Parathyroid adenoma (tissue), 2 donors: ENCODE data around the gene EXOC3.

Experiments used
- H2AFZ ChIP-seq: fragments of 300-600 bp; sonication (generic); one replicate; pipeline ENCODE4 v1.7.0; 2017; ENCODE audit warnings: antibody characterized with exemption, mild to moderate bottlenecking
- H3K27ac ChIP-seq: fragments of 300-600 bp; sonication (generic); one replicate; pipeline ENCODE4 v1.7.0; 2017
- H3K27me3 ChIP-seq: fragments of 300-600 bp; sonication (generic); one replicate; pipeline ENCODE4 v1.7.0; 2017; ENCODE audit warnings: low read length; ENCODE audit not compliant: control insufficient read depth, insufficient read depth
- H3K36me3 ChIP-seq: fragments of 300-600 bp; sonication (generic); one replicate; pipeline ENCODE4 v1.7.0; 2017; ENCODE audit warnings: low read length; ENCODE audit not compliant: control insufficient read depth, insufficient read depth
- H3K4me1 ChIP-seq: fragments of 300-600 bp; sonication (generic); one replicate; pipeline ENCODE4 v1.7.0; 2017; ENCODE audit warnings: control low read depth
- H3K4me2 ChIP-seq: fragments of 300-600 bp; sonication (generic); one replicate; pipeline ENCODE4 v1.7.0; 2017; ENCODE audit warnings: low read length
- H3K4me3 ChIP-seq: fragments of 300-600 bp; sonication (generic); one replicate; pipeline ENCODE4 v1.7.0; 2017; ENCODE audit warnings: low read depth, low read length
- H3K79me2 ChIP-seq: fragments of 300-600 bp; sonication (generic); one replicate; pipeline ENCODE4 v1.7.0; 2017; ENCODE audit warnings: control low read depth
- H3K9ac ChIP-seq: fragments of 300-600 bp; sonication (generic); one replicate; pipeline ENCODE4 v1.7.0; 2017; ENCODE audit warnings: mild to moderate bottlenecking
- H3K9me3 ChIP-seq: fragments of 300-600 bp; sonication (generic); one replicate; pipeline ENCODE4 v1.7.0; 2017; ENCODE audit warnings: low read length; ENCODE audit not compliant: control insufficient read depth
- TF ChIP-seq, protein P1 (sequence below): fragments of 300-600 bp; sonication (generic); IDR thresholded peaks from one replicate; pipeline ENCODE4 v1.7.0; 2017; ENCODE audit warnings: antibody characterized with exemption, mild to moderate bottlenecking
- donor health status: primary hyperparathyroidism.

EXOC3 gene

GRCh38 chr5:448061-448765 lies 5.2 kb downstream of the EXOC3 start:
- H3K9ac ChIP-seq: no peak overlapping the region
- H2AFZ ChIP-seq: no peak overlapping the region
- peaks cover 3% of the 10 kb centered on the region for H3K36me3 ChIP-seq
- TF ChIP-seq, protein P1, sequence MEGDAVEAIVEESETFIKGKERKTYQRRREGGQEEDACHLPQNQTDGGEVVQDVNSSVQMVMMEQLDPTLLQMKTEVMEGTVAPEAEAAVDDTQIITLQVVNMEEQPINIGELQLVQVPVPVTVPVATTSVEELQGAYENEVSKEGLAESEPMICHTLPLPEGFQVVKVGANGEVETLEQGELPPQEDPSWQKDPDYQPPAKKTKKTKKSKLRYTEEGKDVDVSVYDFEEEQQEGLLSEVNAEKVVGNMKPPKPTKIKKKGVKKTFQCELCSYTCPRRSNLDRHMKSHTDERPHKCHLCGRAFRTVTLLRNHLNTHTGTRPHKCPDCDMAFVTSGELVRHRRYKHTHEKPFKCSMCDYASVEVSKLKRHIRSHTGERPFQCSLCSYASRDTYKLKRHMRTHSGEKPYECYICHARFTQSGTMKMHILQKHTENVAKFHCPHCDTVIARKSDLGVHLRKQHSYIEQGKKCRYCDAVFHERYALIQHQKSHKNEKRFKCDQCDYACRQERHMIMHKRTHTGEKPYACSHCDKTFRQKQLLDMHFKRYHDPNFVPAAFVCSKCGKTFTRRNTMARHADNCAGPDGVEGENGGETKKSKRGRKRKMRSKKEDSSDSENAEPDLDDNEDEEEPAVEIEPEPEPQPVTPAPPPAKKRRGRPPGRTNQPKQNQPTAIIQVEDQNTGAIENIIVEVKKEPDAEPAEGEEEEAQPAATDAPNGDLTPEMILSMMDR: no peak
- no peaks in the 10 kb centered on the region for H3K9me3 ChIP-seq
- H3K4me2 ChIP-seq: no peak overlapping the region
- H3K27ac ChIP-seq: no peak overlapping the region
- peaks cover 45% of the 10 kb centered on the region for H3K79me2 ChIP-seq
- no peak overlapping the region for H3K4me3 ChIP-seq
- peaks cover 5% of the 10 kb centered on the region for H3K4me1 ChIP-seq
- H3K27me3 ChIP-seq: no peaks in the 10 kb centered on the region

DNA sequence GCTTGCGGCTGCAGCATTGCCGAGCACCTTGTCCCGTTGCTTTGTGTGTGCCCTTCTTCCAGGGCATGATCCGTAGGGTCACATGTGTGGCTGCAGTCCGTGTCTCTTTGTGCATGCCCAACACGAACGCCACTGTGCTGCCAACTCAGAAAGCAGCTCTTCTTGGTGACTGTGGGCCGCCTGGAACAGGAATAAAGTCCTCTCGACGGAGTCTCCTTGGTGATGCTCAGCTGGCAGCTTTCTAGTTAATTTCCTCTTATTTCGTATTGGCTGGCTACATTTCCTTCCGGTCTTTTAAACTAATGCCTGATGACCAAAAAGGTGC lies 5.8 kb downstream of the EXOC3 start:
- H3K4me3 ChIP-seq: no peak overlapping the region
- no peak overlapping the region for H3K9ac ChIP-seq
- no peak overlapping the region for H2AFZ ChIP-seq
- H3K9me3 ChIP-seq: no peaks in the 10 kb centered on the region
- TF ChIP-seq, protein P1: no peak
- H3K27me3 ChIP-seq: no peaks in the 10 kb centered on the region
- H3K4me2 ChIP-seq: no peak overlapping the region
- peaks cover 3% of the 10 kb centered on the region for H3K36me3 ChIP-seq
- no peak overlapping the region for H3K27ac ChIP-seq
- H3K79me2 ChIP-seq: peaks cover 46% of the 10 kb centered on the region
- peaks cover 5% of the 10 kb centered on the region for H3K4me1 ChIP-seq

DNA sequence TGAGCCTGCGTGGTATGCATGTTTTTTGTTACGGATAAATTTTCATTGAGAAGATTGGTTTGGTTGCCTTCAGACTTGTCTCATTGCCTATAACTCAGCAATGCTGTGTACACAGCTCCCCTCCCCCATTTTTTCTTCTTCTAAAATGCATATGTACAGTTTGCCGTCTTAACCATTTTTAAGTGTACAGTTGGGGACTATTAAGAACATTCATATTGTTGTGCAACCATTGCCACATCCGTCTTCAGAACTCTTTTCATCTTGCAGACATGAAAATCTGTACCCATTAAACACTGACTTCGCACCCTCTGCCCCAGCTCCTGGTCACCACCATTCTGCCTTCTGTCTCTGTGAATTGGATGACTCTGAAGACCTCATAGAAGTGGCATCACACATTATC lies 6.2 kb downstream of the EXOC3 start:
- H3K9me3 ChIP-seq: no peaks in the 10 kb centered on the region
- H3K4me2 ChIP-seq: no peak overlapping the region
- no peaks in the 10 kb centered on the region for H3K27me3 ChIP-seq
- H3K9ac ChIP-seq: no peak overlapping the region
- no peak overlapping the region for H3K27ac ChIP-seq
- peaks cover 47% of the 10 kb centered on the region for H3K79me2 ChIP-seq
- H3K4me1 ChIP-seq: peaks cover 2% of the 10 kb centered on the region
- no peak overlapping the region for H2AFZ ChIP-seq
- no peak overlapping the region for H3K4me3 ChIP-seq
- peaks cover 3% of the 10 kb centered on the region for H3K36me3 ChIP-seq
- TF ChIP-seq, protein P1: no peak

- H3K4me3 ChIP-seq: no peak overlapping the region
- TF ChIP-seq, protein P1: no peak
- no peak overlapping the region for H3K27ac ChIP-seq
- no peak overlapping the region for H3K4me2 ChIP-seq
- no peaks in the 10 kb centered on the region for H3K4me1 ChIP-seq
- H2AFZ ChIP-seq: no peak overlapping the region
- H3K36me3 ChIP-seq: peaks cover 3% of the 10 kb centered on the region
- peaks cover 57% of the 10 kb centered on the region for H3K79me2 ChIP-seq
- no peak overlapping the region for H3K9ac ChIP-seq
- H3K9me3 ChIP-seq: no peaks in the 10 kb centered on the region
- H3K27me3 ChIP-seq: no peaks in the 10 kb centered on the region
Measured at GRCh38 chr5:451587-452458, 8.8 kb downstream of the EXOC3 start.
